WTC11 (cell line): ENCODE data around the gene C4orf36. TPM values are rescaled to one million over a fixed set of nuclear protein-coding genes. Genes with fewer than 3 reads are reported as not detected.

Source experiments
- ATAC-seq: fragments of 200-7000 bp; cut with Tn5 transposase; 2 replicates; pipeline ENCODE4 v1.10.0; 2021; ENCODE audit warnings: mild to moderate bottlenecking, moderate library complexity
- CTCF ChIA-PET: fragments of 300-600 bp; sonication (Branson Sonifier 250); formaldehyde crosslinking; loops from one replicate; lab custom pipeline; 2021; ENCODE audit warnings: antibody characterized with exemption; lab: Charles Lee
- POLR2A ChIA-PET: fragments of 350-600 bp; sonication (Branson Sonifier 250); formaldehyde crosslinking; loops from one replicate; lab custom pipeline; 2021; ENCODE audit warnings: antibody characterized with exemption; lab: Charles Lee
- DNase-seq: peaks from one replicate; pipeline ENCODE4 v3.0.0; 2021; ENCODE audit warnings: low spot score
- H3K27ac Mint-ChIP-seq: 2 replicates; pipeline ENCODE4 v1.8.0; 2021; ENCODE audit warnings: mixed read lengths
- H3K27me3 Mint-ChIP-seq: 2 replicates; pipeline ENCODE4 v1.8.0; 2021; ENCODE audit warnings: low read depth, mild to moderate bottlenecking, moderate library complexity, mixed read lengths
- H3K36me3 Mint-ChIP-seq: 2 replicates; pipeline ENCODE4 v1.8.0; 2021; ENCODE audit warnings: mixed read lengths
- H3K4me1 Mint-ChIP-seq: 2 replicates; pipeline ENCODE4 v1.8.0; 2022; ENCODE audit warnings: mixed read lengths
- H3K4me3 Mint-ChIP-seq: 2 replicates; pipeline ENCODE4 v1.8.0; 2021; ENCODE audit warnings: mild to moderate bottlenecking, moderate library complexity, mixed read lengths
- H3K9me3 Mint-ChIP-seq: 2 replicates; pipeline ENCODE4 v1.8.0; 2021; ENCODE audit warnings: mixed read lengths
- ATF3 ChIP-seq: sonication (generic); formaldehyde crosslinking; conservative IDR thresholded peaks from 2 replicates; pipeline ENCODE4 v1.8.1; 2022; ENCODE audit warnings: mild to moderate bottlenecking, missing genetic modification reagents
- CBFB ChIP-seq: sonication (generic); formaldehyde crosslinking; IDR thresholded peaks from 2 replicates; pipeline ENCODE4 v1.8.1; 2022; ENCODE audit warnings: mild to moderate bottlenecking, low read depth, missing genetic modification reagents
- CREM ChIP-seq: sonication (generic); formaldehyde crosslinking; IDR thresholded peaks from 2 replicates; pipeline ENCODE4 v1.8.1; 2022; ENCODE audit warnings: mild to moderate bottlenecking, missing genetic modification reagents, moderate library complexity
- CTCF ChIP-seq: fragments of 200-600 bp; IDR thresholded peaks from 2 replicates; pipeline ENCODE4 v1.8.0; 2022; ENCODE audit warnings: antibody characterized with exemption
- E2F5 ChIP-seq: sonication (generic); formaldehyde crosslinking; IDR thresholded peaks from 2 replicates; pipeline ENCODE4 v1.8.1; 2022; ENCODE audit warnings: mild to moderate bottlenecking, moderate library complexity, missing genetic modification reagents
- IRF1 ChIP-seq: sonication (generic); formaldehyde crosslinking; IDR thresholded peaks from 2 replicates; pipeline ENCODE4 v1.8.0; 2023; ENCODE audit warnings: missing genetic modification reagents
- IRF2 ChIP-seq: sonication (generic); formaldehyde crosslinking; IDR thresholded peaks from 2 replicates; pipeline ENCODE4 v1.8.0; 2022; ENCODE audit warnings: low read depth, missing genetic modification reagents, borderline replicate concordance
- MAX ChIP-seq: sonication (generic); formaldehyde crosslinking; IDR thresholded peaks from 2 replicates; pipeline ENCODE4 v1.8.0; 2022; ENCODE audit warnings: mild to moderate bottlenecking, missing genetic modification reagents
- NR1H2 ChIP-seq: sonication (generic); formaldehyde crosslinking; IDR thresholded peaks from 2 replicates; pipeline ENCODE4 v1.9.0; 2021; ENCODE audit warnings: mild to moderate bottlenecking, moderate library complexity, missing genetic modification reagents
- PREB ChIP-seq: sonication (generic); formaldehyde crosslinking; IDR thresholded peaks from 2 replicates; pipeline ENCODE4 v1.8.1; 2022; ENCODE audit warnings: mild to moderate bottlenecking, missing genetic modification reagents, moderate library complexity, borderline replicate concordance
- PRRX2 ChIP-seq: fragments of 250-450 bp; sonication (Bioruptor Pico); IDR thresholded peaks from 2 replicates; pipeline ENCODE4 v1.8.0; 2021; ENCODE audit warnings: mild to moderate bottlenecking
- RORB ChIP-seq: fragments of 250-450 bp; sonication (Bioruptor Pico); IDR thresholded peaks from 2 replicates; pipeline ENCODE4 v1.9.0; 2021; ENCODE audit warnings: mild to moderate bottlenecking
- SOX15 ChIP-seq: fragments of 250-450 bp; sonication (Bioruptor Pico); IDR thresholded peaks from 2 replicates; pipeline ENCODE4 v1.9.0; 2021; ENCODE audit warnings: mild to moderate bottlenecking
- SP1 ChIP-seq: sonication (generic); formaldehyde crosslinking; conservative IDR thresholded peaks from 2 replicates; pipeline ENCODE4 v1.8.1; 2022; ENCODE audit warnings: missing genetic modification reagents
- TCF7 ChIP-seq: sonication (generic); formaldehyde crosslinking; IDR thresholded peaks from 2 replicates; pipeline ENCODE4 v1.8.0; 2022; ENCODE audit warnings: mild to moderate bottlenecking, low read depth, missing genetic modification reagents, moderate library complexity
- ZMAT4 ChIP-seq: fragments of 250-450 bp; sonication (Bioruptor Pico); IDR thresholded peaks from 2 replicates; pipeline ENCODE4 v1.9.0; 2021; ENCODE audit warnings: mild to moderate bottlenecking
- ZNF671 ChIP-seq: fragments of 250-450 bp; sonication (Bioruptor Pico); IDR thresholded peaks from 2 replicates; pipeline ENCODE4 v1.8.0; 2021; ENCODE audit warnings: mild to moderate bottlenecking
- ZSCAN18 ChIP-seq: fragments of 250-450 bp; sonication (Bioruptor Pico); IDR thresholded peaks from 2 replicates; pipeline ENCODE4 v2.1.2; 2022; ENCODE audit warnings: mild to moderate bottlenecking, moderate library complexity
- total RNA-seq: library from RNA; stranded (reverse); gene quantifications from 3 replicates; pipeline ENCODE4 v1.2.3, GENCODE V29; 2021

C4orf36 gene
- total RNA-seq, 1 experiment from 2014 or later: 0.79 TPM

GRCh38 chr4:86847571-86847970, 44.7 kb downstream of the C4orf36 start:
- H3K4me1 Mint-ChIP-seq: peaks cover 10% of the 10 kb centered on the region

More at GRCh38 chr4:86847571-86847970, 44.7 kb downstream of the C4orf36 start:
- POLR2A ChIA-PET: no interaction called here
- H3K36me3 Mint-ChIP-seq: no peaks in the 10 kb centered on the region
- peaks cover 6% of the 10 kb centered on the region for H3K27me3 Mint-ChIP-seq
- TF ChIP-seq ZMAT4 (CRISPR knock-in tag): no peak
- no peak for TF ChIP-seq CBFB (CRISPR knock-in tag)
- no peak for TF ChIP-seq NR1H2 (CRISPR knock-in tag)
- TF ChIP-seq ATF3: no peak
- no peak for TF ChIP-seq CTCF
- no peak for TF ChIP-seq CREM (CRISPR knock-in tag)
- no peak for TF ChIP-seq SOX15
- no peak for TF ChIP-seq SP1 (CRISPR knock-in tag)
- no peak for TF ChIP-seq PRRX2
- TF ChIP-seq ZNF671 (CRISPR knock-in tag): no peak
- no peak for TF ChIP-seq RORB (CRISPR knock-in tag)
- no peak for TF ChIP-seq IRF1 (CRISPR knock-in tag)
- no peak for TF ChIP-seq MAX (CRISPR knock-in tag)
- TF ChIP-seq PREB (CRISPR knock-in tag): no peak
- no peak for TF ChIP-seq IRF2
- TF ChIP-seq E2F5 (CRISPR knock-in tag): no peak
- TF ChIP-seq ZSCAN18 (CRISPR knock-in tag): no peak
- TF ChIP-seq TCF7: no peak
- TF ChIP-seq, all 79 proteins: peak for 0
- CTCF ChIA-PET: interaction anchor here (0.5 to 2.0 kb wide), 3 partner anchors 31 to 666 kb away, joined by 3 to 8 read pairs (median 5); no protein-coding TSS in a partner anchor
- ATAC-seq (no peak), DNase-seq (no peak)
- H3K9me3 Mint-ChIP-seq: no peaks in the 10 kb centered on the region
- no peak overlapping the region for H3K4me3 Mint-ChIP-seq
- H3K27ac Mint-ChIP-seq: no peak overlapping the region
